Measurements from ENCODE around the gene RAPGEF4. TPM values are rescaled to one million over a fixed set of nuclear protein-coding genes. Genes with fewer than 3 reads are reported as not detected.

Gene RAPGEF4
- total and polyA plus RNA-seq, 2 of the 8 experiments (the other 6 are each of a cell fraction or from before 2014, with no cell fraction given) = 1.2 to 2.6 TPM

DNA sequence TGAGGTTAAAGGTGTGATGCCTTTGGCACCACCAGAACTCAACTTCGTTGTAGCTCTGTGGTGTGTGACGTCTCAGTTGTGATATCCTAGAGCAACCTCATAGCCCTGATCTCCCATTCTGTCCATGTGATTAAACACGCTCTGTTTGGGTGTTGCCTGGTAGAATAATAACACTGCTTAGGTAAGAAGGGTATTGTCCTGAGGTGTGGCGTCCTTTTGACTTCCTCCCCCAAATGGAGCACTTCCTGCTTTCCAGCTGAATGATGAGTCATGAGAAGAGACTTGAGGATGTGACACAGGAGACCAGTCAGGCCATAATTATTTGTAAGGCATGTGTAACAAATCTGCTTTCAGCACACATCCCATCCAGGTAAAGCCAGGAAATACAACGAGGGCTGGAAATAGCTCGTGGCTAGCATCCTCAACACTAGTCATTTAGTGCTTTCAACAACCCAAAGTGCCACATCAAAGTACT lies 100.7 kb downstream of the RAPGEF4 start (continued):
- no peak for TF ChIP-seq NRF1 (IDR thresholded peaks at IDR 0.05; ENCODE audit: low read depth, low read length)
- TF ChIP-seq, protein P1, sequence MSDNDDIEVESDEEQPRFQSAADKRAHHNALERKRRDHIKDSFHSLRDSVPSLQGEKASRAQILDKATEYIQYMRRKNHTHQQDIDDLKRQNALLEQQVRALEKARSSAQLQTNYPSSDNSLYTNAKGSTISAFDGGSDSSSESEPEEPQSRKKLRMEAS (IDR thresholded peaks at IDR 0.05) = no peak
- no peak for TF ChIP-seq RFX5 (IDR thresholded peaks at IDR 0.05; ENCODE audit: borderline replicate concordance, low read depth, low read length)
- TF ChIP-seq KDM4A (IDR thresholded peaks at IDR 0.05; ENCODE audit: low read depth, low read length, severe bottlenecking) = no peak
- TF ChIP-seq, protein P2, sequence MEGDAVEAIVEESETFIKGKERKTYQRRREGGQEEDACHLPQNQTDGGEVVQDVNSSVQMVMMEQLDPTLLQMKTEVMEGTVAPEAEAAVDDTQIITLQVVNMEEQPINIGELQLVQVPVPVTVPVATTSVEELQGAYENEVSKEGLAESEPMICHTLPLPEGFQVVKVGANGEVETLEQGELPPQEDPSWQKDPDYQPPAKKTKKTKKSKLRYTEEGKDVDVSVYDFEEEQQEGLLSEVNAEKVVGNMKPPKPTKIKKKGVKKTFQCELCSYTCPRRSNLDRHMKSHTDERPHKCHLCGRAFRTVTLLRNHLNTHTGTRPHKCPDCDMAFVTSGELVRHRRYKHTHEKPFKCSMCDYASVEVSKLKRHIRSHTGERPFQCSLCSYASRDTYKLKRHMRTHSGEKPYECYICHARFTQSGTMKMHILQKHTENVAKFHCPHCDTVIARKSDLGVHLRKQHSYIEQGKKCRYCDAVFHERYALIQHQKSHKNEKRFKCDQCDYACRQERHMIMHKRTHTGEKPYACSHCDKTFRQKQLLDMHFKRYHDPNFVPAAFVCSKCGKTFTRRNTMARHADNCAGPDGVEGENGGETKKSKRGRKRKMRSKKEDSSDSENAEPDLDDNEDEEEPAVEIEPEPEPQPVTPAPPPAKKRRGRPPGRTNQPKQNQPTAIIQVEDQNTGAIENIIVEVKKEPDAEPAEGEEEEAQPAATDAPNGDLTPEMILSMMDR (IDR thresholded peaks at IDR 0.05; ENCODE audit: control extremely low read depth in 1 of 3, insufficient read depth in 1 of 3, low read depth in 1 of 3, low read length in 3 of 3) = no peak

Measured in H1 (cell line).